HG03439 (cell line): ENCODE results near the gene ANGPT4.
"Not testable (repeated sequence)": the region's sequence is repeated elsewhere in the genome, so short reads cannot be mapped to it uniquely, and the experiment has no call there.

Source experiments
- ATAC-seq: cut with Tn5 transposase; IDR thresholded peaks from one replicate; pipeline ENCODE4 v1.9.1; 2021; ENCODE audit warnings: mild to moderate bottlenecking, moderate library complexity; ENCODE audit not compliant: unreplicated experiment

The ANGPT4 gene

GRCh38 chr20:829551-829950 lies 86.6 kb downstream of the ANGPT4 start:
- no peak for ATAC-seq

DNA sequence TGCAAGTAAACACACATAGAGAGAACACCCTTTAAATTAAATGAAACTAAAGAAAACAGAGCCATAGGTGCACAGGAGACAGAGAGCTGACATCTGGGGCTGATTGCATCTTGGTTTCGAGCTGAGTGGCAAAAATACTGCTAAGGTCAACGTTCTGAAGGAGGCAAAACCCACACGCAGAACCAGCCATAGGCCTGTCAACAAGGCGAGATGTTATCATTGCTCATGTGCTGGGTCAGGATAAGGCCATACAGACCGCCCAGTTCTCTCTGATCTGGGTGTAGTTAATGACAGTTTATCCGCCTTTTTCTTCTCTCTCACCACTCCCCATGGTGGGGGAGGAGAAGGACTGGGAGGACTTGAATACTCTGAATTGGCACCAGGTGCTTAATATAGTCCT lies 87.1 kb downstream of the ANGPT4 start:
- no peak for ATAC-seq

GRCh38 chr20:827981-828380 lies 88.2 kb downstream of the ANGPT4 start:
- not testable (repeated sequence) for ATAC-seq

GRCh38 chr20:826695-827323 lies 89.3 kb downstream of the ANGPT4 start:
- ATAC-seq: no peak

GRCh38 chr20:825710-826421 lies 90.3 kb downstream of the ANGPT4 start:
- no peak for ATAC-seq

DNA sequence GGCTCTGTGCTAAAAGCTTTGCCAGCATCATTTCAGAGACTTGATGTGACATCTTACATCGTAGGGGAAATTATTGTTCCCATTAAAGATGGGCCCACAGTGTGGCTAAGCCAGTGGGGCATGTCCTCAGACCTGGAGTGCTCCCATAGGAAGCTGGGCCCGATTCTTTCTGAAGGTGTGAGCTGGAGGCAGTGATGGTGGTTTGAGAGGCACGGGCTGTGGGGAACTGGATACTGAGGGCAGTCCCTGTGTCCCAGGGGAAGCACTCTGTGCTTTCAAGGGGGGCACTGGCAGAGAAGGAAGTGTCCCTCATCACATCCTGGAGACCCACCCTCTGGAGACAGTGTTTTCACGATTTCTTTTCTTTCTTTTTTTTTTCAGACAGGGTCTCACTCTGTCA lies 91.2 kb downstream of the ANGPT4 start:
- no peak for ATAC-seq

DNA sequence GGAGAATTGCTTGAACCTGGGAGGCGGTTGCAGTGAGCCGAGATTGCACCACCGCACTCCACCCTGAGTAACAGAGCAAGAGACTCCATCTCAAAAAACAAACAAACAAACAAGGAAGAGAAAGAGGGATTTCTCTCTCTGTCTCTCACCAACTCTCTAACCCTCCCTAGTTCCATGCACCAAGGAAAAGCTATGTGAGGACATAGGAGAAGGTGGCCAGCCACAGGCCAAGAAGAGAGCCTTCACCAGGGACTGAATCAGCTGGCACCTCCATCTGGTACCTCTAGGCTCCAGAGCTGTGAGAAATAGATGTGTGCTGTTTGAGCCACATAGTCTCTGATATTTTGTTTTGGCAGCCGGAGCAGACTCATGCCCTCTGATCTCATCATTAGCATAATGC lies 91.6 kb downstream of the ANGPT4 start:
- no peak for ATAC-seq

- no peak for ATAC-seq
Observed at GRCh38 chr20:823574-823902, 92.6 kb downstream of the ANGPT4 start.

GRCh38 chr20:822651-823573 lies 93.2 kb downstream of the ANGPT4 start:
- no peak for ATAC-seq

- ATAC-seq: no peak
Observed at GRCh38 chr20:821731-822065, 94.4 kb downstream of the ANGPT4 start.

GRCh38 chr20:821046-821730 lies 94.9 kb downstream of the ANGPT4 start:
- no peak for ATAC-seq

GRCh38 chr20:820323-820953 lies 95.7 kb downstream of the ANGPT4 start:
- no peak for ATAC-seq
